HG03025 (cell line): ENCODE data around the gene BRD4.

ENCODE experiments used
- ATAC-seq: cut with Tn5 transposase; IDR thresholded peaks from one replicate; pipeline ENCODE4 v1.9.1; 2021; ENCODE audit warnings: mild to moderate bottlenecking, moderate library complexity; ENCODE audit not compliant: unreplicated experiment, low FRiP score

BRD4 gene

GRCh38 chr19:15199661-15200552, 132.4 kb downstream of the BRD4 start:
- no peak for ATAC-seq

GRCh38 chr19:15198951-15199660, 133.2 kb downstream of the BRD4 start:
- no peak for ATAC-seq

- ATAC-seq = no peak
These were observed 134.4 kb downstream of the BRD4 start for GRCh38 chr19:15197942-15198341.

GRCh38 chr19:15197275-15197941, 134.9 kb downstream of the BRD4 start:
- no peak for ATAC-seq

GRCh38 chr19:15196360-15197005, 135.9 kb downstream of the BRD4 start:
- ATAC-seq = no peak

- no peak for ATAC-seq
These were observed 136.7 kb downstream of the BRD4 start for GRCh38 chr19:15195371-15196334.

- no peak for ATAC-seq
These were observed 137.4 kb downstream of the BRD4 start for GRCh38 chr19:15194938-15195337.

GRCh38 chr19:15191982-15192381, 140.4 kb downstream of the BRD4 start:
- no peak for ATAC-seq

GRCh38 chr19:15191514-15191913, 140.8 kb downstream of the BRD4 start:
- ATAC-seq = no peak

- no peak for ATAC-seq
These were observed 143.5 kb downstream of the BRD4 start for GRCh38 chr19:15188851-15189250.

GRCh38 chr19:15187026-15188007, 145.0 kb downstream of the BRD4 start:
- no peak for ATAC-seq
